Lower lobe of right lung (tissue), 2 donors: ENCODE data around the gene TENT5C. TPM values are rescaled to one million over a fixed set of nuclear protein-coding genes. Genes with fewer than 3 reads are reported as not detected.
A peak's percentile ranks its signal among the peaks of the same experiment; 100 is the strongest.

ENCODE experiments used
- ATAC-seq, 2 donors: fragments of 200-7000 bp; cut with Tn5 transposase; one replicate each; pipeline ENCODE4 v1.9.1; 2020 to 2022; ENCODE audit warnings: mild to moderate bottlenecking in 2 of 2, moderate library complexity in 2 of 2
- DNase-seq: peaks from one replicate; pipeline ENCODE4 v3.0.0-alpha.2; 2020
- H3K27ac ChIP-seq: fragments of 200-600 bp; one replicate; pipeline ENCODE4 v1.8.0; 2022
- H3K27me3 ChIP-seq: fragments of 200-600 bp; one replicate; pipeline ENCODE4 v1.8.0; 2022; ENCODE audit warnings: low read depth
- H3K36me3 ChIP-seq: fragments of 200-600 bp; one replicate; pipeline ENCODE4 v1.8.0; 2022; ENCODE audit warnings: mild to moderate bottlenecking
- H3K4me1 ChIP-seq: fragments of 200-600 bp; one replicate; pipeline ENCODE4 v1.8.0; 2022
- H3K4me3 ChIP-seq: fragments of 200-600 bp; one replicate; pipeline ENCODE4 v1.8.0; 2022; ENCODE audit warnings: mild to moderate bottlenecking
- H3K9me3 ChIP-seq: fragments of 200-600 bp; one replicate; pipeline ENCODE4 v1.8.0; 2022
- intact Hi-C: fragments of 100-400 bp; cut with DNase I; formaldehyde crosslinking; loops from one replicate; pipeline ENCODE4 v1.11.0; 2022
- total RNA-seq: library from RNA; stranded (reverse); fragmentation: NEBNext Ultra II Directional; extraction: Animal tissue kit (Norgen Biotek cat#: 25700); gene quantifications from one replicate; pipeline ENCODE4 v1.2.1, GENCODE V29; 2021
- TF ChIP-seq, protein P1 (sequence below): fragments of 200-600 bp; IDR thresholded peaks from one replicate; pipeline ENCODE4 v1.8.0; 2022; ENCODE audit warnings: antibody characterized with exemption, mild to moderate bottlenecking
- donor health status: DM: no; HTN: yes; CAD: no; lungs with severe emphysema.

TENT5C gene
- total RNA-seq, 1 donor from 2014 or later: 23.2 TPM

DNA sequence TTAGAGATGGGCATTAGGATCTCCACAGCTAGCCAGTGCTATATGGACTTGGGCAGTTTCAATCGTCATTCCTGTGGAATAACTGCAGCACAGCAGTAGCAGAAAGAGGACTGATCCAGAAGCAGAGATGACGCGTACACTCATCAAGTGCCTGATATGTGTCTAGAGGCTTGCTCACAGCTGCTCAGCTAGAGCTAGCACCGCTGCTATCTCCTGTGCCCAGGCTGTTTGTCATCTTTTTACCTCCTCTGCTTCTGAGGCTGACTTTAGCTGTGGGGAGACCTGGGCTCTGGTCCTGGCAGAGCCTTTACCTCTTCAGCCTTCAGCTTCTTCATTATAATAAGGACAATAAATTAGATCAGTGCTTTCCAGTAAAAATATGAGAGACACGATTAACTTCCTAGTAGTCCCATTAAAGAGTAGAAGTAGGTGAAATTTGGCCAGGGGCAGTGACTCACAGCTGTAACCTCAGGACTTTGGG is 5.3 kb downstream of the TENT5C start:
- intact Hi-C loops: no loop called here
- Histone ChIP-seq H3K27ac (no peak overlapping the region), H3K36me3 (no peaks in the 10 kb centered on the region), H3K4me3 (no peak overlapping the region), H3K9me3 (no peaks in the 10 kb centered on the region), H3K27me3 (no peaks in the 10 kb centered on the region), H3K4me1 (peaks cover 72% of the 10 kb centered on the region)
- TF ChIP-seq, protein P1, sequence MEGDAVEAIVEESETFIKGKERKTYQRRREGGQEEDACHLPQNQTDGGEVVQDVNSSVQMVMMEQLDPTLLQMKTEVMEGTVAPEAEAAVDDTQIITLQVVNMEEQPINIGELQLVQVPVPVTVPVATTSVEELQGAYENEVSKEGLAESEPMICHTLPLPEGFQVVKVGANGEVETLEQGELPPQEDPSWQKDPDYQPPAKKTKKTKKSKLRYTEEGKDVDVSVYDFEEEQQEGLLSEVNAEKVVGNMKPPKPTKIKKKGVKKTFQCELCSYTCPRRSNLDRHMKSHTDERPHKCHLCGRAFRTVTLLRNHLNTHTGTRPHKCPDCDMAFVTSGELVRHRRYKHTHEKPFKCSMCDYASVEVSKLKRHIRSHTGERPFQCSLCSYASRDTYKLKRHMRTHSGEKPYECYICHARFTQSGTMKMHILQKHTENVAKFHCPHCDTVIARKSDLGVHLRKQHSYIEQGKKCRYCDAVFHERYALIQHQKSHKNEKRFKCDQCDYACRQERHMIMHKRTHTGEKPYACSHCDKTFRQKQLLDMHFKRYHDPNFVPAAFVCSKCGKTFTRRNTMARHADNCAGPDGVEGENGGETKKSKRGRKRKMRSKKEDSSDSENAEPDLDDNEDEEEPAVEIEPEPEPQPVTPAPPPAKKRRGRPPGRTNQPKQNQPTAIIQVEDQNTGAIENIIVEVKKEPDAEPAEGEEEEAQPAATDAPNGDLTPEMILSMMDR: no peak
- no peak for DNase-seq
- ATAC-seq: no peak

DNA sequence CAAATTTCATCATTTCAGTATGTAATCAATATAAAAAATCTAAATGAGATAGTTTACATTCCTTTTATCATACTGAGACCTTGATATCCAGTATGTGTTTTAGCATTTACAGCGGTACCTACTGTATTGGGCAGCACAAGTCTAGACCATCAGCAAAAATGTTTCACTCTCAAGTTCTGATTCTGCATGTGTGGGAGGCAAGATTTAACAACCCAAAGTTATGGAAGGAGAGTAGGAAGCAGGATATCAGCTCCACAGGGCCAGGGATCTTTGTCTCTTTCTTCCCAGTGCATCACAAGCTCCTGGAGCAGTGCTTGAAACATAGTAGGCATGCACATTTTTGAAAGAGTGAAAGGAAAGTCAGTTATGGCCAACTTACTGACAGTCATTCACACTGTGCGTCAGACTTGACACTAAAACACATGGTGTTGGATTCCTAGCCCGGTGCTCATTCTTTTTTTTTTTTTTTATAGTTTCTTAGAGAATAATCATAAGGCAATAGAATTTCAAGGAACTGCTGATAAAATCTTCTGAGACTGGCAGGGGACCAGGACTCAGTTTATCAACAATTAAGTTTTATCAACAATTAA is 6.1 kb downstream of the TENT5C start:
- Histone ChIP-seq H3K9me3 (no peaks in the 10 kb centered on the region), H3K27ac (no peak overlapping the region), H3K27me3 (no peaks in the 10 kb centered on the region), H3K36me3 (no peaks in the 10 kb centered on the region), H3K4me1 (peaks cover 69% of the 10 kb centered on the region), H3K4me3 (no peak overlapping the region)
- intact Hi-C loops: no loop called here
- DNase-seq: no peak
- no peak for ATAC-seq
- TF ChIP-seq, protein P1: no peak

DNA sequence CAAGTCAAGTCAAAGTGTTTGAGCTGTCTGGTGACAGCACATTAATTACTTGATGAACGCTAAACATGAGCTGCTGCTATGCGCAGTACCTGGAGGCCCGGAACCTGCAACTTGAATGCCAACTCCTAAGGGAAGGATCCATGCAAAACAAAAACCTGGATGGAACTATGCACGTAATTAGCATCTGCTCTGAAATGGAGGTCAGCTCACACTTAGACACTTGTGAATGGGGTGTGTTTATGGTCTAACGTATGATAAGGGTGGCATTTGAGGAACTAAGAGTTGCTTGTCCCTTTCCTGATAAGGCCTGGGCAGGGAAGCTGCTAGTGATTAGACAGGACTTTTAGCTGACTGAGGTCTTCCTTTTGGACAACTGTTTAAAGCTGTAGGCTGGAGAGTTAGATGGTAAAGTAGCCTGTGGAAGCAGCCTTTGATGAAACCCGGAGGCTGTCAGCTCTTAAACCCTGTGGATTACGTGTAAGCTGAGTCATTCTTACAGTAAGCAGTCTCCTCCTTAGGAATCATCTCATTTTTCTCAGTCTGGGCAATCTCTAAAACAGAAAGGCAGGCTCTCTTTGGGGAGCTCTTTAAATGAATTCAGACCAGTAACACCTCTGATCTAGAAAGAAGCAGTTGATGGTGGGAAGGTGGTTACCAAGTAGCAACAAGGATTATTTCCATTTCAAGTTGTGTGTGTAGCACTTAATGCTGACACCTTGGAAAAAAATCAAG is 6.8 kb downstream of the TENT5C start:
- Histone ChIP-seq H3K36me3 (no peaks in the 10 kb centered on the region), H3K4me3 (no peak overlapping the region), H3K4me1 (peaks cover 62% of the 10 kb centered on the region), H3K27me3 (no peaks in the 10 kb centered on the region), H3K9me3 (no peaks in the 10 kb centered on the region), H3K27ac (no peak overlapping the region)
- TF ChIP-seq, protein P1: no peak
- no peak for DNase-seq
- peak; percentile 24 to 31 for ATAC-seq
- intact Hi-C loops: no loop called here

DNA sequence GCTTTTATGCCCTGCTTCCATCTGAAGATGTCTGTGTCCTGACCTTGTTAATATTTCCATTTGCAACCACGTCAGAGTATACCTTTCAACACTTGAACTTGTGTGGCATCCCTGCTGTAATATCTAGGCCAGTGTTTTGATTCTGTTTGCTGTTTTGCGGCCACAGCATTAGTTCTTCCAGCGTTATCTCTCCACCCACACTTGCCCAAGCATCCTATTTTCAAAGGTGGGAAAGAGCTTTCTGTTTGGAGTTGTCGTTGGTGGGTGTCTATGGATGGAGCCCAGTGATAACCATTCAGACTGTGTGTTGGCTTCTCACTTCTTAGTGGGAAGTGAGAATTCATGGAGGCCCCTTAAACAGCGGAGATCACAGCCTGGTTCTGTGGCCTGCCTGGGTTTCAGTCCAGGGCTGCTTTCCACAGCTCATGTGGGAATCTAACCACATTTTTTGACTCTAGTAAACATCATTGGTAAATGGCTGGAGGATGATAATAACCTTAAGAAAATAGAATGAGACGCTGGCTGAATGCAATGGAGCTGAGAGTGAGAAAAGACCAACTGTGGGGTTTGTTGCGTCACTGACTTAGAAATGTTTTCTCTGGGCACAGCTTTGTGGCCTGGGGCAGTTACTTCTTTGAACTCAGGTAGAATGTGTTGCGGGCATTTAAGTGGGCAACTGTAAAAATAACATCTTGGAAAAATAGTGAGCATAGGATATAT is 7.6 kb downstream of the TENT5C start:
- Histone ChIP-seq H3K4me1 (peaks cover 57% of the 10 kb centered on the region), H3K27ac (no peak overlapping the region), H3K27me3 (no peaks in the 10 kb centered on the region), H3K4me3 (no peak overlapping the region), H3K9me3 (no peaks in the 10 kb centered on the region), H3K36me3 (no peaks in the 10 kb centered on the region)
- DNase-seq (no peak), ATAC-seq (no peak)
- intact Hi-C loops: no loop called here
- TF ChIP-seq, protein P1: no peak

DNA sequence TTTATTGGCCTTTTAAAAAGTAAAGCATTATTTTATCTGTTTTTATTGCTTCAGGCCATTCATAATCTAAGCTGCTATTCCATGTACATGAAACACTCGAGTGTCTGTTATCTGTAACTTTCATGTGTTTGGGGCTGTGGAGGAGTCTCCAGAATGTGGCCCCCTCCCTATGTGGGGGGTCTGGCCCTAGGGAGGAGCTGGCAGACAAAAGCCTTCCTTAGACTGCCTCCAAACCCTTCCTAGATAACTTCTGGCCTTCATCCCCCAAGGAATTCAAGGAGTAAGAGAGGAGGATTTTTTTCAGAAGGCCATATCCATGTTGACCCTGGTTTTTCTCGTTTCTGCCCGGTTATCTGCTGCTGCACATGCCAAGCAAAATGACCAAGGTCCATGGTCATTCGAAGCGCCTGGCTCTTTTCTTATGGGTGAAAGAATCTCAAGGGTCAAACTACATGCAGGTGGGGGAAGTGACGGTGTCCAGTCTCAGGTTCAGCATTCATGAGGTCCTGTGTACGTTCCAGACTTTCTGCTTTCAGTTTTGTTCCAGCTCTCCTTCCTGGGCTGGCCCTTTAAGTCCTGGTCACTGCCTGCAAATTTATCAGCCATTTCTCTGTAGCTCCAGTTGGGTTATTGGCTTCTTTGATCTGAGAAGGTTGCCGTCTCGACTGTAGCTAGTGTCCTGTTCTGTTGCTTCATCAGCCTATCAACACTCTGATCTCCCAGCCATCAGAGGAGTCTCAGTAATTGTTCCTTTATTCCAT is 8.3 kb downstream of the TENT5C start:
- TF ChIP-seq, protein P1: no peak
- ATAC-seq: no peak
- no peak for DNase-seq
- no peaks in the 10 kb centered on the region for H3K9me3 ChIP-seq
- no peak overlapping the region for H3K4me3 ChIP-seq
- H3K27me3 ChIP-seq: no peaks in the 10 kb centered on the region
- no peaks in the 10 kb centered on the region for H3K36me3 ChIP-seq
- H3K4me1 ChIP-seq: peaks cover 50% of the 10 kb centered on the region
- H3K27ac ChIP-seq: no peak overlapping the region
- intact Hi-C loops: no loop called here
